HFFc6 (cell line): ENCODE measurements around the gene GPC5. TPM values are rescaled to one million over a fixed set of nuclear protein-coding genes. Genes with fewer than 3 reads are reported as not detected.
"Not testable (repeated sequence)": the region's sequence is repeated elsewhere in the genome, so short reads cannot be mapped to it uniquely, and the experiment has no call there.

Source experiments
- DNase-seq: peaks from one replicate; pipeline ENCODE4 v3.0.0-alpha.2; 2018
- H3K27ac Mint-ChIP-seq: 2 replicates; pipeline ENCODE4 v1.8.0; 2020; ENCODE audit warnings: mild to moderate bottlenecking, mixed read lengths
- H3K27me3 Mint-ChIP-seq: 2 replicates; pipeline ENCODE4 v1.8.0; 2021; ENCODE audit warnings: mild to moderate bottlenecking, moderate library complexity, mixed read lengths; ENCODE audit not compliant: insufficient read depth
- H3K36me3 Mint-ChIP-seq: 2 replicates; pipeline ENCODE4 v1.8.0; 2021; ENCODE audit warnings: low read depth, mixed read lengths
- H3K4me1 Mint-ChIP-seq: 2 replicates; pipeline ENCODE4 v1.8.0; 2020; ENCODE audit warnings: low read depth, mixed read lengths
- H3K4me3 Mint-ChIP-seq: 2 replicates; pipeline ENCODE4 v1.8.0; 2020; ENCODE audit warnings: mild to moderate bottlenecking, moderate library complexity, mixed read lengths
- H3K9me3 Mint-ChIP-seq: 2 replicates; pipeline ENCODE4 v1.8.0; 2020; ENCODE audit warnings: mild to moderate bottlenecking, mixed read lengths
- total RNA-seq, 6 experiments: library from RNA; stranded (reverse); fragmentation: NEBNext Ultra II Directional; extraction: Animal tissue kit (Norgen Biotek cat#: 25700); gene quantifications; 2 replicates in 1 of 6; 3 replicates in 5 of 6; pipeline ENCODE4 v1.2.3, GENCODE V29; 2021
- TF ChIP-seq, protein P1 (sequence below): fragments of 200-600 bp; sonication (generic); IDR thresholded peaks from 2 replicates; pipeline ENCODE4 v1.5.0; 2021; ENCODE audit warnings: antibody characterized with exemption, mild to moderate bottlenecking

GPC5 gene
- total RNA-seq, 6 experiments from 2014 or later, result 0.06 TPM; not detected in 5

GRCh38 chr13:91426913-91427312, 28.5 kb downstream of the GPC5 start:
- H3K9me3 Mint-ChIP-seq, result peaks cover 35% of the 10 kb centered on the region
- H3K36me3 Mint-ChIP-seq, result no peaks in the 10 kb centered on the region
- TF ChIP-seq, protein P1, sequence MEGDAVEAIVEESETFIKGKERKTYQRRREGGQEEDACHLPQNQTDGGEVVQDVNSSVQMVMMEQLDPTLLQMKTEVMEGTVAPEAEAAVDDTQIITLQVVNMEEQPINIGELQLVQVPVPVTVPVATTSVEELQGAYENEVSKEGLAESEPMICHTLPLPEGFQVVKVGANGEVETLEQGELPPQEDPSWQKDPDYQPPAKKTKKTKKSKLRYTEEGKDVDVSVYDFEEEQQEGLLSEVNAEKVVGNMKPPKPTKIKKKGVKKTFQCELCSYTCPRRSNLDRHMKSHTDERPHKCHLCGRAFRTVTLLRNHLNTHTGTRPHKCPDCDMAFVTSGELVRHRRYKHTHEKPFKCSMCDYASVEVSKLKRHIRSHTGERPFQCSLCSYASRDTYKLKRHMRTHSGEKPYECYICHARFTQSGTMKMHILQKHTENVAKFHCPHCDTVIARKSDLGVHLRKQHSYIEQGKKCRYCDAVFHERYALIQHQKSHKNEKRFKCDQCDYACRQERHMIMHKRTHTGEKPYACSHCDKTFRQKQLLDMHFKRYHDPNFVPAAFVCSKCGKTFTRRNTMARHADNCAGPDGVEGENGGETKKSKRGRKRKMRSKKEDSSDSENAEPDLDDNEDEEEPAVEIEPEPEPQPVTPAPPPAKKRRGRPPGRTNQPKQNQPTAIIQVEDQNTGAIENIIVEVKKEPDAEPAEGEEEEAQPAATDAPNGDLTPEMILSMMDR, result no peak
- no peaks in the 10 kb centered on the region for H3K27me3 Mint-ChIP-seq
- no peak overlapping the region for H3K4me3 Mint-ChIP-seq
- no peaks in the 10 kb centered on the region for H3K4me1 Mint-ChIP-seq
- H3K27ac Mint-ChIP-seq, result no peak overlapping the region
- DNase-seq, result no peak

- H3K36me3 Mint-ChIP-seq, H3K27me3 Mint-ChIP-seq, H3K4me3 Mint-ChIP-seq, H3K27ac Mint-ChIP-seq, DNase-seq, H3K4me1 Mint-ChIP-seq: not testable (repeated sequence)
- H3K9me3 Mint-ChIP-seq, result peaks cover 30% of the 10 kb centered on the region
Observed at GRCh38 chr13:91438674-91439073, 40.3 kb downstream of the GPC5 start.

DNA sequence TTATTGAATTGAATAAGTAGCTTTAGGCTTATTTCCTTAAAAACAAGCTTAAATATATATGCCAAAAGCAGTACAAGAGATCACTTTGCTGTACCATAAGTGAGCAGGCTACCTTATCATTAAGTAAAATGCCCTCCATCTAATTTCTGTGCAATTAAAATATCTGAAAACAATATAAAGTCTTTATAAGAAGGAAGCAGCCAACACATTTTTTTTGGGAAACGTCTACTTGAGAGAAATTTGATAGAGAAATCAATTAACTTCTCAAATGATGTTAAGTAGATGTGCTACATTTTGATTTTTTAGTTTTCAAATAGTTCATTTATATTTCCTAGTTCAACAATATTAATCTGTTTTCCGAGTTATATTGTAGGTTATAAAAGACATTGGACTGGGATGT, 52.5 kb downstream of the GPC5 start:
- Mint-ChIP-seq H3K4me1 (no peaks in the 10 kb centered on the region), H3K27ac (no peak overlapping the region), H3K4me3 (no peak overlapping the region), H3K27me3 (no peaks in the 10 kb centered on the region), H3K36me3 (no peaks in the 10 kb centered on the region), H3K9me3 (peaks cover 17% of the 10 kb centered on the region; the same call in 1 of the 2 replicates)
- DNase-seq, result no peak
- TF ChIP-seq, protein P1, result no peak

DNA sequence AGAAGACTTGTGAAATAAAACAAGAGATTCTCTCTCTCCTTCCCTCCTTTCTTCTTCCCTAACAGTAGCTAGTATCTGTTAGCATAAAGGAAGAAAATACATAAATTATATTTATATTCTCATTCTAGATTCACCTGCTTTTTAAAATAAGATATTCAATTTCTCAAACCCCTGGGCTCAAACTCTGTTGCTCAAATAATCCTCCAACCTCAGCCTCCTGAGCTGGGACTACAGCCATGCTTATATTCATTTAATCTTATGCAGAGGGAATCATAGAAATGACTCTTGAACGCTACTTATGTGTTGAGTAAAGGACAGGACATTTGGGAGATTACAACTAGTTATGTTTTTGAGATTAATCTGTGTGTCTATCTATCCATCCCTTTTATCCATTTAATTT, 56.2 kb downstream of the GPC5 start:
- Mint-ChIP-seq H3K4me1 (no peaks in the 10 kb centered on the region), H3K9me3 (peaks cover 12% of the 10 kb centered on the region), H3K27ac (no peak overlapping the region), H3K4me3 (no peak overlapping the region), H3K27me3 (no peaks in the 10 kb centered on the region; the same call in 1 of the 2 replicates), H3K36me3 (no peaks in the 10 kb centered on the region)
- DNase-seq, result no peak
- TF ChIP-seq, protein P1, result no peak

GRCh38 chr13:91456837-91457236, 58.4 kb downstream of the GPC5 start:
- H3K27me3 Mint-ChIP-seq, result no peaks in the 10 kb centered on the region; the same call in 1 of the 2 replicates
- no peak overlapping the region for H3K4me3 Mint-ChIP-seq
- H3K36me3 Mint-ChIP-seq, result no peaks in the 10 kb centered on the region
- TF ChIP-seq, protein P1, result no peak
- no peaks in the 10 kb centered on the region for H3K4me1 Mint-ChIP-seq
- peaks cover 7% of the 10 kb centered on the region for H3K9me3 Mint-ChIP-seq
- no peak for DNase-seq
- no peak overlapping the region for H3K27ac Mint-ChIP-seq

- Mint-ChIP-seq H3K9me3 (peaks cover 4% of the 10 kb centered on the region), H3K36me3 (no peaks in the 10 kb centered on the region), H3K27ac (no peak overlapping the region), H3K4me1 (no peaks in the 10 kb centered on the region), H3K4me3 (no peak overlapping the region), H3K27me3 (no peaks in the 10 kb centered on the region; the same call in 1 of the 2 replicates)
- TF ChIP-seq, protein P1, result no peak
- no peak for DNase-seq
Observed at GRCh38 chr13:91459485-91459884, 61.1 kb downstream of the GPC5 start.
